CD4-positive, alpha-beta T cell treated with Interleukin-6 for 4 hours (primary cell): ENCODE data around the gene IL6ST.
A peak's percentile ranks its signal among the peaks of the same experiment; 100 is the strongest.
"Not testable (repeated sequence)": the region's sequence is repeated elsewhere in the genome, so short reads cannot be mapped to it uniquely, and the experiment has no call there.

Experiments used
- DNase-seq: peaks from one replicate; pipeline ENCODE4 v3.0.0-alpha.2; 2020; ENCODE audit warnings: mixed read lengths

IL6ST gene

DNA sequence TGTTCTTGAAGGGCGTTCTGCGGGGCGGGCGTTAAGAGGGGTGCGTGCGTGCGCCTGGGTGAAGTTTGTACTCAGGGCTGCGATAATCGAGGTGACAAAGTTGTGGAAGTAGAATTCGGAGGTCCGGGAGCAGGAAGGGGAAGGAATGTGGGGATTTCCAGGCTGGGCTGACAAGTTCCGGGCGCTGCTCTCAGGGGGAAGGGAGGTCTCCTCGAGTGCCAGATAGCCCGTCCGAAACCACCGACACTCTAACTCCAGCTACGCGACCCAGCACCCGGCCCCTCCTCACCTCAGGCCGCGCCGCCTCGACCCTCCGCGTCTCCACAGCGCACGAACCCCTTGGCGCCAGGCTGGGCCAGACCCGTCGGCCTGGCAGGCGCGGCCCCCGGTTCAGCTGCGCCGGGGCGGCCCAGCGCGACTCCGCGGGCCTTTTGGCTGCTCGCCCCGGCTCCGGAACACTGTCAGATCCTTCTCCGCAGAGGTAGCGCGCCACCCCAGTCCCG, at the start of gene IL6ST:
TSS of gene IL6ST (minus strand) at position 469 of the 503 bp plus-strand sequence. CDS start 18,685 bp downstream, outside the sequence.
- DNase-seq, result peak; percentile 58

DNA sequence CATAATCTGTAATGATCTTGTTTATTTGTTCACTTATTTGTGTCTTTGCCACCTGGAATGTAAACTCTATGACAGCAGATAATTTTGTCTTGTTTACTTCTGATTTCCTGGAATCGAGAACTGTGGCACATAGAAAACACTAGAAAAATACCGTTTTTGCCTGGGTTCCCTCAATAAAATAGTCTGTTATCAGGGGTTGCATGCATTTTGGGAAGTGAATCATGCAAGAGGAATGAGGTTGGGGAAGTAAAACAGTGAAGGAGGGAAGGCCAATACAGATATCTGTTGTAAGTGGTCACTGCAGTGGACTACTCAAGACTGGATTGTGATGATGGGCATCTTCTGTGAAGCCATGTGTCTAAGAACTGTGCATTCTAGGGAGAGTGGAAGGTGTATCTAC, 45.2 kb upstream of the IL6ST start:
- no peak for DNase-seq

DNA sequence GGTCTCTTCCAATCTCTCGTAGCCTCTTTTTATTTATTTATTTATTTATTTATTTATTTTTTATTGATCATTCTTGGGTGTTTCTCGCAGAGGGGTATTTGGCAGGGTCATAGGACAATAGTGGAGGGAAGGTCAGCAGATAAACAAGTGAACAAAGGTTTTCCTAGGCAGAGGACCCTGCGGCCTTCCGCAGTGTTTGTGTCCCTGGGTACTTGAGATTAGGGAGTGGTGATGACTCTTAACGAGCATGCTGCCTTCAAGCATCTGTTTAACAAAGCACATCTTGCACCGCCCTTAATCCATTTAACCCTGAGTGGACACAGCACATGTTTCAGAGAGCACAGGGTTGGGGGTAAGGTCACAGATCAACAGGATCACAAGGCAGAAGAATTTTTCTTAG, 43.4 kb upstream of the IL6ST start:
- DNase-seq, result not testable (repeated sequence)

DNA sequence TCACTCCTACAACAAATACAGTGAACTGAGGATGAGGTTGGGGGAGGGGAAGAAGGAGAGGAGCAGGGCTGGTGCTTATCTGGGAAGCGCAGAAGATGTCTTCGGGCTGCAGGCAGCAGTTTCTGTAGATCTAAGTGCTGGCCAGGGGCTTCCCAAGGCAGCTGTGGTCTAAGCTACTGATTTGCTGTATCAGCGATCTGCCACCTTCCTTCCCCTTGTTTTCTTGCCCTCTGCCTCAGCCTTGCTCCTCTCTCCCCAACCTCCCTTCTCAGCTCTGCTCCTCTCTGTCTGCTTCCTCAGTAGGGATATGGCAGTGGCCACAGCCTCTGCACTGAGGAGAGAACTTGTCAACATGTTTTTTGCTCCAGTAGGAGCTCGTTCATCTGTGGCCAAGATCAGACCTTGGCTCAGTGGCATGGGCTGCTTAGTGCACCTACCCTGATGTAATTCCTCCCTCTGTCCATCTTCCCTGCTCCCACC, 42.8 kb upstream of the IL6ST start:
- DNase-seq, result no peak

DNA sequence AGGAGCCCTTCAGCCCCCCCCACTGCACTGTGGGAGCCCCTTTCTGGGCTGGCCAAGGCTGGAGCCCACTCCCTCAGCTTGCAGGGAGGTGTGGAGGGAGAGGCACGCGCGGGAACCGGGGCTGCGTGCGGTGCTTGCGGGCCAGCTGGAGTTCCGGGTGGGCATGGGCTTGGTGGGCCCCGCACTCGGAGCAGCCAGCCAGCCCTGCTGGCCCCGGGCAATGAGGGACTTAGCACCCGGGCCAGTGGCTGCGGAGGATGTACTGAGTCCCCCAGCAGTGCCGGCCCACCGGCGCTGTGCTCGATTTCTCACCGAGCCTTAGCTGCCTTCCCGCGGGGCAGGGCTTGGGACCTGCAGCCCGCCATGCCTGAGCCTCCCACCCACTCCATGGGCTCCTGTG, 40.6 kb upstream of the IL6ST start:
- DNase-seq, result not testable (repeated sequence)

DNA sequence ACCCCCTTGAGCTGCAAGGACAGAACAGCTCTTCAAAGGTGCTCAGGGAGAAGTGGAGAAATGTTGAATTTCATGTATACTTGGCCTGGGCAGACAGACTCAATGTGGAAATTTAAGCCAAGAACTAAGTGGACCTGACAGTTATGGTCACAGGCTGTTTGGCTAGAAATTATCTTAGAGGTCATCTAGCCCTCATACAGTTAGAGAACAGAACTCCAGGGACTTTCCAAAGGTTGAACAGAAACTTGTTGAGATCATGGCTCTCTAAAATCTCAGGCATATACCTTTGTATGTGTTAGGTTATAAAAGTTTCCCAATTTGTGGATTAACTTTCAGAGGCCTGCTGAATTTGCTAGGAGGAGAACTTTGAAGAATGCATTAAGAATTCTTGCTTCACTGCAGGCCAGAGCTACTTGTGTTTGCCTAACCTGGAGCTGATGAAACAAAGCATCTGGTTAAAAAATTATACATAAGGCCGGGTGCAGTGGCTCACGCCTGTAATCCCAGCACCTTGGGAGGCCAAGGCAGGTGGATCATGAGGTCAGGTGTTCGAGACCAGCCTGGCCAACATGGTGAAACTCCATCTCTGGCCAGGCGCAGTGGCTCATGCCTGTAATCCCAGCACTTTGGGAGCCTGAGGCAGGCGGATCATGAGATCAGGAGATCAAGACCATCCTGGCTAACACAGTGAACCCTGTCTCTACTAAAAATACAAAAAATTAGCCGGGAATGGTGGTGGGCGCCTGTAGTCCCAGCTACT, 35.3 kb upstream of the IL6ST start:
- DNase-seq, result not testable (repeated sequence)

DNA sequence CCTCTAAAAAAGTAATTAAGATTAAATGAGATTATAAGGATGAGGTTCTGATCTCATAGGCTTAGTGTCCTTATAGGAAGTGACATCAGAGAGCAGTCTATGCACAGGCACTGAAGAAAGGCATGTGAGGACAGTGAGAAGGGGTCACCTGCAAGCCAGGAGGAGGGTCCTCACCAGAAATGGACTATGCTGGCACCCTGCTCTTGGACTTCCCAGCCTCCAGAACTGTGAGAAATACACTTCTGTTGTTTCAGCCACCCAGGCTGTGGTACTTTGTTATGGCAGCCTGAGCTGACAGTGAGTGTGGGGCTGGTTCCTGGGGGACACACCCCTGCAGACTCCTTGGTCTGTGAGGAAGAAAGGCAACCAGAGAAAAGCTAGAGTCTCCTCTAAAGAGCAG, 34.7 kb upstream of the IL6ST start:
- no peak for DNase-seq

DNA sequence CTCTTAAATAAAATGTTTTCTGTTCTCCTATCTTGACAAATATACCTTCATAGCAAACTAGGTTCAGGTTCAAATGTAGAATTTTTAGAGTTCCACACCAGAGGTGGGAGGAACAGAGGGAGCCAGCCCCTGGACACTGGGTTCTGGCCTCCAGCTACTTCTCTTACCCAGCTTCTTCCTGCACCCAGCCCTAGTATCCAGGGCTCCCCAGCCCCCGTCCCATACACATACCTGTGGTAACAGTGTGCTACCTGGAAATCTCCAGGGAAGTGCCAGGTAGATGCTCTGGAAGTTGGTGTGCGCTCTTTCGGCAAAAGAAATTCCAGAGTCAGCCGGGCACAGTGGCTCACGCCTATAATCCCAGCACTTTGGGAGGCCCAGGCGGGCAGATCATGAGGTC, 33.9 kb upstream of the IL6ST start:
- DNase-seq, result no peak

DNA sequence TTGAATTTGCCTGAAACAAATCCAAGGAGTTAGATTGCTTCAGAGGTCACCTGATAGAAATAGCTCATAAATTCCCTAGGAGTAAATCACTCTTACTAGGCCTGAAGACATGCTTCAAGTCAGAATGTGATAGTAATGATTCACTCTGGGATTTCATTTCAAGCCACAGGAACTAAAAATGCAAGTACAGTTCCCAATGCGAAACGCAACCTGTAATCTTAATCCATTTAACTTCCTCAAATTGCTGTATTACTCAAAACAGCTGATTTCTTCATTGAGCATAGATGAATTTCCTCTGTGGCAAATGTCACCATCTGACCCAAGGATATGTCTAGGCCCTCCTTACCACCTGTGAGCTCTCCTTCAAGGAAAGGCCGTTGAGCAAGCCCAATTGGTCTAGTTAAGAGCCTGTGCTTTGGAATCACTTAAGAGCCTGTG, 32.1 kb upstream of the IL6ST start:
- DNase-seq, result no peak

DNA sequence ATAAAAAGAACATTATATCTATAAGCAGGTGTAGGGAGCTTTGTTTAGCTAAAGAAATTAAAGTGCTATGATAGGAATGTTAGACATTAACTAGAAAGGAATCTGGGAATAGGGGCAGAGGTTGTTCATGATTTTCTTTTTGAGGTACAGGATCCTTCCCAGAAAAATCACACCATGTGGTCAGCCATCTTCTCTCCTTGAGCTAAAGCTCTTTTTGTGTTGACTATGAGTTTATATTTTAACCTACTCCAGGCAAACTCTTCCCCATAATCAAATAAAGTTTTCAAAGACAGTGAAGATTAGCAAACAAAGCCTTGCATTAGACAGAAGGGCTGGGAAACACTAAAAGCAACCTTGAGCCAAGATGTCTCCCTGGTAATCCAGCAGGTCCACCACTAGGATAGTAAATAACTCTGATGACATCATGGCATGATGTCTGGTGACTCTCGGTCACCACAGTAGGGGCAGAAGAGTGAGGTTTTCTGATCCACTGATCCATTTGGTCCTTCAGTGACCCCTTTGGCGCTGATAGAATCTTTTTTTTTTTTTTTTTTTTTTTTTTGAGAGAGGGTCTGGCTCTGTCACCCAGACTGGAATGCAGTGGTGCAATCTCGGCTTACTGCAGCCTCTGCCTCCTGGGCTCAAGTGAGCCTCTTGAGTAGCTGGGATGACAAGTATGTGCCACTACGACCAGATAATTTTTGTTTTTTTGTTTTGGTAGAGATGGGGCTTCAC, 30.6 kb upstream of the IL6ST start:
- DNase-seq, result no peak

DNA sequence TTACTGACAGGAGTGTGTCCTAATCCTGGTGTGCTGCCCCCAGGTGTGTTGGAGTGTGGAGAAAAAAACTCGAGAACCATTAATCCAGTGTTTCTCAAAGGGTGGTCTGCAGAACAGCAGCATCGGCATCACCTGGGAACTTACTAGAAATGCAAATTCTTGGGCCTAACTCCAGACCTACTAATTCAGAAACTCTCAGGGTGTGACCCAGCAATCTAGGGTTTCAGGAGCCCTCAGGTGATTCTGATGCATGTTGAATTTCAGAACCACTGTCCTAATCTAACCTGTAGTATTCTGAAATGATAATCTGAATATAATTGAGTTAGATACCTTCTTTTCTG, 30.0 kb upstream of the IL6ST start:
- DNase-seq, result no peak

DNA sequence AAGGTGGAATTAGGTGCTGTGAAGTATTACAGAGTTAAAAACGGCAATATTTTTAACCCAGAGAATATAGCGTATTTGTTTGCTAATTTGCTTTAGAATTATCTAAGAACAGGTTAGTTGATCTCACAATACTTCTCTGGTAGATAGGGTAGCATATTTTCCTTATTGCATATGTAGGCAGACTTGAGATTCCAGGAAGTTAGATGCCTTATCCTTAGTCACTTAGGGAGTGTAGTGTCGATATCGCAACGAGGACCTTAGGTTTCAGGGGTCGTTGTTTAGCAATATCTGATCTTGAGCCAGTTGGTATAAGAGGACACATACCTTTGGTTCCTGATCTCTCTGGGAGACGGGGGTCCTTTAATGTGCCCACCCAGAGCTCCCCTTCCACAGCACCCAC, 28.5 kb upstream of the IL6ST start:
- DNase-seq, result no peak

DNA sequence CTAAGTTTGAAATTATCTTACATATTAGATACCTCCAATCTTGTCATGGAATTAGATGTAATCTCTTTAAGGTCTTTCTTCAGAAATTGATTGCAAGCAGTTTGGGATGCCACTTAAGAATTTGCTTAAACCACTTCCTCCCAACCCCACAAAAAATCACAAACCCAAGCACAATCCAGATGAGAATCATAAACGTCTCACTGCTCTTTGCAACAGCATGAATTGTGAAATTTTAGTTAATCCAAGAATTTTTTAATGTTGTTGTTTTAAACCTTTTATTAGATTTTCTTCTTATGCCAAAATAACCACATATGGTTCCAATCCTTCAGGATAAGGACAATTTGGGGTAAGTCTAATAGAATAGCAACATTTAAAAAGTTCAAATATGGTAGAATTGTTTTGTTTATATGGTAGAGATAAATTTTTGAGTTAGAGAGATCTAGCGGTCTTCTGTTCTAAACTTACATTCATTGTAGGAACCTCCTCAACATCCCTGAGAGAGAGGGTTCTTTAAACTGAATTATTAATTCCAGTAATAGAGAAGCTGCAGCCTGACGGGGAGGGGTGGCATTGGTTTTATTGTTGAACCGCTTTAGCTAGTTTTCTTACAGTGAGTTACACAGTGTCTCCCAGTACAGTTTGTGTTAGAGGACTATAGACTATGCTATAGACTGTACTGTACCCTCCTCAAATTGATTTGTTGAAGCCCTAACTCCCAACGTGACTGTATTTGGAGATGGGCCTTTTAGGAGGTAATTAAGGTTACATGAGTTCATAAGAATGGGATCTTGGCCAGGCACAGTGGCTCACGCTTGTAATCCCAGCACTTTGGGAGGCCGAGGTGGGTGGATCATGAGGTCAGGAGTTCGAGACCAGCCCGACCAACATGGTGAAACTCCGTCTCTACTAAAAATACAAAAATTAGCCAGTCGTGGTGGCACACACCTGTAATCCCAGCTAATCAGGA, 24.8 kb upstream of the IL6ST start:
- no peak for DNase-seq

DNA sequence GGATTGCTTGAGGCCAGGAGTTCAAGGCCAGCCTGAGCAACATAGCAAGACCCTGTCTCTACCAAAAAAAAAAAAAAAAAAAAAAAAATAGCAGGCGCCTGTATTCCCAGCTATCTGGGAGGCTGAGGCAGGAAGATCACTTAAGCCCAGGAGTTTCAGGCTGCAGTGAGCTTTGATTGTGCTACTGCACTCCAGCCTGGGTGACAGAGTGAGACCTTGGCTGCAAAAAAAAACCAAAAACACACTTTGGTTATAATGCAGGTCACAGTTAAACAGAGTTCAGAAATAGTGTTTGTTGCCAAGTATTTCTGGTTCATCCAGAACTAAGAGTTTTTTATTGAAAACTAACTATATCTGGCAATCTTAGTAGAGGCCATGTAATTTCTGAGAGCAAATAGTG, 24.1 kb upstream of the IL6ST start:
- DNase-seq, result no peak

DNA sequence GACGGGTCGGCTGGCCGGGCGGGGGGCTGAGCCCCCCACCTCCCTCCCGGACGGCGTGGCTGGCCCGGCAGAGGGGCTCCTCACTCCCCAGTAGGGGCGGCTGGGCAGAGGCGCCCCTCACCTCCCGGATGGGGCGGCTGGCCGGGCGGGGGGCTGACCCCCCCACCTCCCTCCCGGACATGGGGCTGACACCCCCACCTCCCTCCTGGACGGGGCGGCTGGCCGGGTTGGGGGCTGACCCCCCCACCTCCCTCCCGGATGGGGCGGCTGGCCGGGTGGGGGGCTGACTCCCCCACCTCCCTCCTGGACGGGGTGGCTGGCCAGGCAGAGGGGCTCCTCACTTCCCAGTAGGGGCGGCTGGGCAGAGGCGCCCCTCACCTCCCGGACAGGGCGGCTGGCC, 19.9 kb upstream of the IL6ST start:
- not testable (repeated sequence) for DNase-seq

DNA sequence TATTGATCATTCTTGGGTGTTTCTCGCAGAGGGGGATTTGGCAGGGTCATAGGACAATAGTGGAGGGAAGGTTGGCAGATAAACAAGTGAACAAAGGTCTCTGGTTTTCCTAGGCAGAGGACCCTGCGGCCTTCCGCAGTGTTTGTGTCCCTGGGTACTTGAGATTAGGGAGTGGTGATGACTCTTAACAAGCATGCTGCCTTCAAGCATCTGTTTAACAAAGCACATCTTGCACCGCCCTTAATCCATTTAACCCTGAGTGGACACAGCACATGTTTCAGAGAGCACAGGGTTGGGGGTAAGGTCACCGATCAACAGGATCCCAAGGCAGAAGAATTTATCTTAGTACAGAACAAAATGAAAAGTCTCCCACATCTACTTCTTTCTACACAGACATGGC, 19.2 kb upstream of the IL6ST start:
- not testable (repeated sequence) for DNase-seq

DNA sequence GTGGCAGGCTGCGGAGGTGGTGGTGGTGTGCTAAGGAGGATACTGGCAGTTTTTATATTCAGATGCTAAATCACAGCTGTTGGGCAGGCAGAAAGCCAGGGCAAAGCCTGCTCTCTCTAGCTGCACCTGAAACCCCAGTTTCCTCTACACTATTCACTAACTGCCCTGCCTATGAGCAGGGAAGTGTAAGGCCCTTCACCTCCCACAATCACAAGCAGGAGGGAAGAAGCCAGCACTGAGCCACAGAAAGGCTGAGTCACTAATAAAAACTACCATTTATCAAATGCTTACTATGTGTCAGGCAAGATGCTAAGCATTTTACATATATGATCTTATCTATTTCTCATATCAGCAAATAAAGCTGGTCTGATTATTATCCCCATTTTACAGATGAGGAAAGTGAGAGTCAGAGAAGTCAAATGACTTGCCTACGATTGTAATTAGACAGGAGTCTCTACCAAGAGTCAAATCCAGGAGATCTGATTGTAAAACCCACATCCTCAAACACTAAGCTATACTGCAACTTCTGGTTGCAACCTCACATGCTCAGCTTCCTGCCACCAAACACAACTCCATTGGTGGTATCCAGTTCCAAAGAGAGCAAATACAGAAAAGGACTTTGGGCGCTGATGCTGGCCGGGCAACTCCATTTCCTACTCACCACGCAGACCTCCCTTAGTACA, 17.7 kb upstream of the IL6ST start:
- peak; percentile 55 for DNase-seq

DNA sequence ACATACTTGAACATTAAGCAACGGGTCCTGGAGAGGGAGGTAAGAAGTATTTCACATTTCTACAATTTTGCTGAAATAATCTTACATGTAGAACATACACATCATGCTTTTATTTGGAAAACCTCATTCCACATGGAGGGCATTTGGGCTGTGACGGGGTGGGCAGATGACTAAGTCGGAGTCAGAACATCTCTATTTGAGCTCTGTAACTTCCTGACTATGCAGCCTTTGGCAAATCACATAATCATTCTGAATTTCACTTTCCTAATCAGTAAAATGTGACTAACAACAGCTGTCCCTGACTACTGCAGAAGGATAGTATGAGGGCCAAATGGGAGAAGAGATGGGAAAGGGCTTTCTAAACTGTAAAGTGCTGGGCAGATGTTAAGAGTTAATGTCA, 17.1 kb upstream of the IL6ST start:
- peak; percentile 32 for DNase-seq

DNA sequence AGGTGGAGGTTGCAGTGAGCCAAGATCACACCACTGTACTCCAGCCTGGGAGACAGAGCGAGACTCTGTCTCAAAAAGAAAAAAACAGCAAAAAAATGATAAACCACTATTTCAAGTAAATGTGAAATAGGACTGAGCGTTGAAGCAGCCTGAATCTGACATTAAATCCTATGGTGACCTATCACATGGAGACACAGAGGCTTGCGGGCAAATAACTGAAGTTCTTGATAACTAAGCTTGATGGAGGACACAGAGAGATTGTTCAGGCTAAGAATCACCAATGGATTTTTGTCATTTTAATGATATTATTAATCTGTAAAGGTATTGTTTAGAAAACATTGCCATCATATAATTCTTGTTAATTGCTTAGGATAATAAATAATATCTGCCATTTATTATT, 15.7 kb upstream of the IL6ST start:
- DNase-seq, result no peak

DNA sequence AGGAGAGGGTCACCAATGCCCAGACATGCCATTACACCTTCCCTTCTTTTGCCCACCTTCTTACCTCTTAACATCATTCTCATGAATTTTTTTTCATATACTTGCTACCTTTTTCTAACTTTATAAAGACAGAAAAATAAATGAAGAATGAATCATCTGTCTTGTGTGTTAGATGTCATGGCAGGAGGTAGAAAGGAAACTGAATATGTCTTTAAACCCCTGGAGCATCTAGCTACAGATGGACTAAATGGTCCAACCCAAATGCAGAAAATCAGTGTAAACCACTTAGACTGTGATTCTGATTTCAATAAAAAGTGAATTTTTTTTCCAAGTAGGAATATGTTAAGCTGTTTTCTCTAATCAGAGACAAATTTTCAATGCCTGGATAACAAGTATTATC, 11.8 kb upstream of the IL6ST start:
- no peak for DNase-seq

DNA sequence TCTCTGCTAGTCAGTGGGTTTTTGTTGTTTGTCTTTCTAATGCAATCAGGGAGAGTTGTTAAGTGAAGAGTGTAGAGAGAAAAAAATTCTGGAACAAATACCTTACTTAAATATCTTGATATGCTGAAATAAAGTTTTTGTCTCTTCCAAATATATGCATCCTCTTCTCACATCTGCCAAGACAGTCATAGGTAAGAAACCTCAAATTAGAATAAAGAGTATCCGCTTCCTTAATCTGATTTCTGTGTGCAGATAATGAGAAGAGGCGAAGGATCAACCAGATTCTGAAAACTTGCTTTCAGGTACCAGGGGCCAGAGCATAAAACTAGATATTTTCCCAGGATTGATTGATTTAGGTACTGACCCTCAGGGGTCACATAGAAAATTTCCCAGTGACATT, 11.3 kb upstream of the IL6ST start:
- no peak for DNase-seq

DNA sequence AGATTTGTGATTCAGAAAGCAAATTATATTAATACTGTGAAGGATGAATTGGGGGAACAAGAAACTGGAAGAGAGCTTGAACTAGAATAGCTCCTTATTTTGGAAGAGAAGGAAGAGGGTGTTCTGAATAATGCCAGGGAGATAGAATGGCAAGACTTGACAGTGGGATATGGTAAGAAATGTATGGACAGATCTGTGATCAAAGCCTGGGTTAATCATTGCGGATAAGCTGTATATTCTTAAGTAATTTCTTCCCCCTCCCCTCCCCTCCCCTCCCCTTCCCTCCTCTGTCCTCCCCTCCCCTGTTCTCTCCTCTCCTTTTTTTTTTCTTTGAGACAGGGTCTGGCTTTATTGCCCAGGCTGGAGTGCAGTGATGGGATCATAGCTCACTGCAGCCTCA, 10.1 kb upstream of the IL6ST start:
- DNase-seq, result no peak
